DMS153 treated with DMSO at 0.1 percent for 48 hours (cell line): ENCODE data around the gene KDM5B.
"Not testable (repeated sequence)": the region's sequence is repeated elsewhere in the genome, so short reads cannot be mapped to it uniquely, and the experiment has no call there.

Experiments
- DNase-seq: peaks from one replicate; lab custom pipeline; 2025; ENCODE audit not compliant: unreplicated experiment; lab: John Stamatoyannopoulos, UW

The KDM5B gene

GRCh38 chr1:202794051-202794740 lies 14.0 kb downstream of the KDM5B start:
- DNase-seq: no peak

- no peak for DNase-seq
These were observed 17.0 kb downstream of the KDM5B start for GRCh38 chr1:202791077-202791747.

- no peak for DNase-seq
These were observed 19.4 kb downstream of the KDM5B start for GRCh38 chr1:202788800-202789199.

- no peak for DNase-seq
These were observed 21.4 kb downstream of the KDM5B start for GRCh38 chr1:202786804-202787203.

- DNase-seq: no peak
These were observed 27.0 kb downstream of the KDM5B start for GRCh38 chr1:202781180-202781579.

- DNase-seq: no peak
These were observed 38.1 kb downstream of the KDM5B start for GRCh38 chr1:202770135-202770534.

- DNase-seq: no peak
These were observed 42.5 kb downstream of the KDM5B start for GRCh38 chr1:202765721-202766120.

- no peak for DNase-seq
These were observed 46.2 kb downstream of the KDM5B start for GRCh38 chr1:202762019-202762418.

- no peak for DNase-seq
These were observed 47.6 kb downstream of the KDM5B start for GRCh38 chr1:202760589-202760988.

- DNase-seq: no peak
These were observed 51.8 kb downstream of the KDM5B start for GRCh38 chr1:202756391-202756790.

GRCh38 chr1:202754293-202754692 lies 53.9 kb downstream of the KDM5B start:
- no peak for DNase-seq

- no peak for DNase-seq
These were observed 55.4 kb downstream of the KDM5B start for GRCh38 chr1:202752774-202753173.

- no peak for DNase-seq
These were observed 57.5 kb downstream of the KDM5B start for GRCh38 chr1:202750761-202751160.

GRCh38 chr1:202750024-202750423 lies 58.2 kb downstream of the KDM5B start:
- no peak for DNase-seq

- DNase-seq: no peak
These were observed 62.8 kb downstream of the KDM5B start for GRCh38 chr1:202745323-202745888.

- DNase-seq: not testable (repeated sequence)
These were observed 63.5 kb downstream of the KDM5B start for GRCh38 chr1:202744770-202745169.

- DNase-seq: no peak
These were observed 65.7 kb downstream of the KDM5B start for GRCh38 chr1:202742496-202742895.

GRCh38 chr1:202733251-202733650 lies 75.0 kb downstream of the KDM5B start:
- DNase-seq: no peak

GRCh38 chr1:202728951-202729350 lies 79.3 kb downstream of the KDM5B start:
- DNase-seq: no peak

- DNase-seq: no peak
These were observed 82.7 kb downstream of the KDM5B start for GRCh38 chr1:202725526-202725925.

GRCh38 chr1:202723708-202724107 lies 84.5 kb downstream of the KDM5B start:
- DNase-seq: no peak

GRCh38 chr1:202723046-202723445 lies 85.2 kb downstream of the KDM5B start:
- not testable (repeated sequence) for DNase-seq
